Middle frontal gyrus (tissue), 1 donor: ENCODE data around the gene PARD6A.

Experiments used
- DNase-seq: peaks from one replicate; pipeline ENCODE4 v3.0.0-alpha.2; 2015; ENCODE audit warnings: low spot score; ENCODE audit errors: extremely low spot score

PARD6A gene

GRCh38 chr16:67653789-67654402 lies 6.9 kb upstream of the PARD6A start:
- no peak for DNase-seq

- DNase-seq = no peak
Observed at GRCh38 chr16:67654403-67654911, 6.3 kb upstream of the PARD6A start.

- DNase-seq = no peak
Observed at GRCh38 chr16:67655363-67655762, 5.4 kb upstream of the PARD6A start.

GRCh38 chr16:67656344-67657016 lies 4.3 kb upstream of the PARD6A start:
- DNase-seq = no peak

GRCh38 chr16:67657017-67657608 lies 3.6 kb upstream of the PARD6A start:
- DNase-seq = no peak

- DNase-seq = no peak
Observed at GRCh38 chr16:67657751-67658518, 2.8 kb upstream of the PARD6A start.

GRCh38 chr16:67658849-67659674 lies 1.7 kb upstream of the PARD6A start:
- no peak for DNase-seq

- DNase-seq = peak; percentile 96
Observed at GRCh38 chr16:67659675-67660563, 841 bp upstream of the PARD6A start, which contains the start of gene ACD. TSS of gene ACD (minus strand) at chr16:67660260. CDS start at chr16:67660220, 40 bp downstream.

GRCh38 chr16:67661101-67661761 lies 471 bp downstream of the PARD6A start:
- no peak for DNase-seq

- no peak for DNase-seq
Observed at GRCh38 chr16:67661886-67662652, 1.3 kb downstream of the PARD6A start.

- no peak for DNase-seq
Observed at GRCh38 chr16:67662653-67663010, 1.9 kb downstream of the PARD6A start.

GRCh38 chr16:67663151-67663876 lies 2.6 kb downstream of the PARD6A start:
- DNase-seq = no peak

GRCh38 chr16:67663877-67664222 lies 3.1 kb downstream of the PARD6A start:
- no peak for DNase-seq

- no peak for DNase-seq
Observed at GRCh38 chr16:67664258-67664657, 3.5 kb downstream of the PARD6A start.

- no peak for DNase-seq
Observed at GRCh38 chr16:67664871-67665270, 4.1 kb downstream of the PARD6A start.

- no peak for DNase-seq
Observed at GRCh38 chr16:67665598-67665997, 4.8 kb downstream of the PARD6A start.

GRCh38 chr16:67666032-67666551 lies 5.3 kb downstream of the PARD6A start:
- no peak for DNase-seq
